Activated CD8-positive, alpha-beta T cell treated with anti-CD3 and anti-CD28 coated beads, Interleukin-2, amount 10 ng/mL, durations not matched to agents 7 days and 5 days (primary cell): ENCODE results near the gene ZAP70. TPM values are rescaled to one million over a fixed set of nuclear protein-coding genes. Genes with fewer than 3 reads are reported as not detected.

ENCODE experiments used
- ATAC-seq: fragments of 150-1000 bp; cut with Tn5 transposase; one replicate; pipeline ENCODE4 v1.10.0; 2021; ENCODE audit warnings: moderate library complexity
- CTCF ChIA-PET: fragments of 350-600 bp; sonication (Branson Sonifier 250); formaldehyde crosslinking; loops from one replicate; lab custom pipeline; 2021; ENCODE audit warnings: antibody characterized with exemption; lab: Charles Lee
- POLR2A ChIA-PET: fragments of 350-600 bp; sonication (Branson Sonifier 250); formaldehyde crosslinking; loops from one replicate; lab custom pipeline; 2021; ENCODE audit warnings: antibody characterized with exemption; lab: Charles Lee
- DNase-seq: peaks from one replicate; pipeline ENCODE4 v3.0.0-alpha.2; 2020
- H3K27ac Mint-ChIP-seq: one replicate; pipeline ENCODE4 v1.8.0; 2021; ENCODE audit warnings: mild to moderate bottlenecking, mixed read lengths
- H3K27me3 Mint-ChIP-seq: one replicate; pipeline ENCODE4 v1.8.0; 2021; ENCODE audit warnings: low read depth, mixed read lengths
- H3K36me3 Mint-ChIP-seq: one replicate; pipeline ENCODE4 v1.8.0; 2021; ENCODE audit warnings: low read depth, mixed read lengths
- H3K4me1 Mint-ChIP-seq: one replicate; pipeline ENCODE4 v1.8.0; 2021; ENCODE audit warnings: low read depth, mixed read lengths
- H3K4me3 Mint-ChIP-seq: one replicate; pipeline ENCODE4 v1.8.0; 2021; ENCODE audit warnings: mild to moderate bottlenecking, mixed read lengths
- H3K9me3 Mint-ChIP-seq: one replicate; pipeline ENCODE4 v1.8.0; 2022; ENCODE audit warnings: mixed read lengths; ENCODE audit not compliant: insufficient read depth
- total RNA-seq, 2 experiments: library from RNA; stranded (reverse); gene quantifications; one replicate each; pipeline ENCODE4 v1.2.3, GENCODE V29; 2021

ZAP70 gene
- total RNA-seq, 2 experiments from 2014 or later: 268 to 297 TPM

DNA sequence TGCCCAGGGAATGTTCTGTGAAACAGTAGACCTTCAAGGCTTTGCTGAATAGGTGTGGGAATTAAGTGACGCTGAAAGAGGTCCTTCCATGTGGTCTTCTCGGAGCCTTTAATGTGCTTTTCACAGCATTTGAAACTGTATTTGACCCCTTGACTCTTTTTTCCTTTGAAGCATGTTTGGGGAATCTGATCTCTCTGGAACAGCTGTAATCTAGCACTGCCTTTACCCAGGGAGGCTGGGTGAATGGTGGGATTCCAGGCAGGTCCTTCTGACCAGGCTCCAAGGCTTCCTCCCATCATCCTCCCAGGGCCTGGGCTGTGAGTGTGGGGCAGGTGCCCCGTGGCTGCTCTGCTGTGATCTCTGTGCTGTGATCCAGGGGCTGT, 4.2 kb downstream of the ZAP70 start:
- no peak for ATAC-seq
- peaks cover 76% of the 10 kb centered on the region for H3K4me1 Mint-ChIP-seq
- H3K36me3 Mint-ChIP-seq: peaks cover 78% of the 10 kb centered on the region
- POLR2A ChIA-PET: interaction anchor here (0.7 to 2.7 kb wide), 7 partner anchors 9 to 57 kb away, joined by 3 to 19 read pairs (median 3); no protein-coding TSS in a partner anchor
- CTCF ChIA-PET: interaction anchor here (1.3 to 15.9 kb wide), 6 partner anchors 9 to 53 kb away, joined by 5 to 265 read pairs (median 14); partner anchors contain the start of gene ACTR1B
- H3K27ac Mint-ChIP-seq: peak overlapping the region; percentile 98
- no peak for DNase-seq
- no peaks in the 10 kb centered on the region for H3K9me3 Mint-ChIP-seq
- H3K4me3 Mint-ChIP-seq: peak overlapping the region; percentile 93
- no peaks in the 10 kb centered on the region for H3K27me3 Mint-ChIP-seq

DNA sequence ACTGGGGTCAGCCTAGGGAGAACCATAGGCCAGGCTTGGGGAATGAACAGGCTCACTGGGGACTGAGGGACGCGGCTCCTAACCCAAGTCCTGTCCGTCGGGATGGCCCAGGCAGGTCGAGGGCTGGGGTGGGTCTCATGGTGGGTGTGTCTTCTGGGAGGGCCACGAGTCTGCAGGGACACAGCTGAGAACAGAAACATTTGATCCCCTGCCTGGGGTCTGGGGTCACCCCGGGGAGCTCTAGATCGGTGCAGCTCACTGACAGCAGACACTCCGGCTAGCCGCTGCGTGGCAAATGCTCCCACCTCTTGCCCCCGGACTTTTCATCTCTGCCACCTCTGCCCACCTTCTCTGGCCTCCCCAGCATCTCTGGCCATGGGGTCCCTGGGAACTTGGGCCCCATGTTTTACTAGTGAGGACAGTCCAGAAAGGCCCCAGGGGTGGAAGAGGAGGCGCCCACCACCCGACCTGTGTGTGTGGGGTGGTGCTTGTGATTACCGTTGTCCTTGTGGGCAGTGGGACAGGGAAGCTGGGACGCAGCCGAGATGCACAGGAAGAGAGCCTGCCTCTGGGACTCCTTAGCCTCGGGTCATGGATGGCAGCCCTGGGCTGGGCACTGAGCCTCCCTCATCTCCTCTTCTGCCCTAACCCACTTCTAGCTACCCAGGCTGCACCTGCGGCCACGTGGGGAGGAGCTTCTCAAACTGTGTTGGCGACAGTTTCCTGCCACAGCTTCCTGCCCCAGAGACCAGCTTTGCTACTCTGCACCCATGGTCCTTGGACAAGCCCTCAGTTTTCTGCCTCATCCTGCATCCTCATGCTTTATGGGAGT, 4.9 kb downstream of the ZAP70 start:
- ChIA-PET POLR2A (interaction anchor here (0.6 to 2.7 kb wide), 14 partner anchors 8 to 1191 kb away, joined by 3 to 19 read pairs (median 3); partner anchors contain the start of genes ACTR1B and COX5B), CTCF (interaction anchor here (0.9 to 15.9 kb wide), 7 partner anchors 9 to 73 kb away, joined by 3 to 265 read pairs (median 13); partner anchors contain the start of genes ACTR1B and COX5B)
- H3K27ac Mint-ChIP-seq: peak overlapping the region; percentile 98
- peaks cover 84% of the 10 kb centered on the region for H3K36me3 Mint-ChIP-seq
- DNase-seq (peak; percentile 90), ATAC-seq (peak; percentile 77)
- H3K27me3 Mint-ChIP-seq: no peaks in the 10 kb centered on the region
- no peaks in the 10 kb centered on the region for H3K9me3 Mint-ChIP-seq
- peak overlapping the region; percentile 93 for H3K4me3 Mint-ChIP-seq
- H3K4me1 Mint-ChIP-seq: peaks cover 78% of the 10 kb centered on the region

DNA sequence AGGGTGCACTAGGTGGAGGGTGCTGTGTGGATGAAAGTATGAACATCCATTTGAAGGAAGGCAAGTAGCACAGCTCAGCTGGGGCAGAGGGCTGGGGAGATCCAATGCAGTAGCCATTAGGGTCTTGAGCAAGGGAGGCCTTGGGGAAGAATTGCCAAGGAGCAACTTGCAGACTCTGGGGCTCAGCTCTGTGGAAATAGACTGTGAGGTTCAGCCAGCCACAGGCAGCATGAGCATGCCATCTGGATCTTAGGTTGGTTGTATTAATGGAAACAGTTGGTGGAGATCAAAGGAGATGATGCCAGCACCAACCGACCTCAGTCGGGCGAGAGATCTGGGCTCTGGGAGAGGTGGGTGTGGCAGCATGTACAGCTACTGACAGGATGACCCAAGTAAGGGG, 5.6 kb downstream of the ZAP70 start:
- Mint-ChIP-seq H3K27me3 (no peaks in the 10 kb centered on the region), H3K27ac (peak overlapping the region; percentile 98), H3K9me3 (no peaks in the 10 kb centered on the region), H3K4me3 (peak overlapping the region; percentile 93), H3K4me1 (peaks cover 80% of the 10 kb centered on the region), H3K36me3 (peaks cover 85% of the 10 kb centered on the region)
- peak; percentile 47 for DNase-seq
- ATAC-seq: peak; percentile 29
- ChIA-PET CTCF (interaction anchor here (0.9 to 15.9 kb wide), 7 partner anchors 9 to 74 kb away, joined by 3 to 265 read pairs (median 13); partner anchors contain the start of genes ACTR1B and COX5B), POLR2A (interaction anchor here (0.6 to 2.7 kb wide), 11 partner anchors 8 to 1192 kb away, joined by 3 to 19 read pairs (median 3); partner anchors contain the start of genes ACTR1B and COX5B)

DNA sequence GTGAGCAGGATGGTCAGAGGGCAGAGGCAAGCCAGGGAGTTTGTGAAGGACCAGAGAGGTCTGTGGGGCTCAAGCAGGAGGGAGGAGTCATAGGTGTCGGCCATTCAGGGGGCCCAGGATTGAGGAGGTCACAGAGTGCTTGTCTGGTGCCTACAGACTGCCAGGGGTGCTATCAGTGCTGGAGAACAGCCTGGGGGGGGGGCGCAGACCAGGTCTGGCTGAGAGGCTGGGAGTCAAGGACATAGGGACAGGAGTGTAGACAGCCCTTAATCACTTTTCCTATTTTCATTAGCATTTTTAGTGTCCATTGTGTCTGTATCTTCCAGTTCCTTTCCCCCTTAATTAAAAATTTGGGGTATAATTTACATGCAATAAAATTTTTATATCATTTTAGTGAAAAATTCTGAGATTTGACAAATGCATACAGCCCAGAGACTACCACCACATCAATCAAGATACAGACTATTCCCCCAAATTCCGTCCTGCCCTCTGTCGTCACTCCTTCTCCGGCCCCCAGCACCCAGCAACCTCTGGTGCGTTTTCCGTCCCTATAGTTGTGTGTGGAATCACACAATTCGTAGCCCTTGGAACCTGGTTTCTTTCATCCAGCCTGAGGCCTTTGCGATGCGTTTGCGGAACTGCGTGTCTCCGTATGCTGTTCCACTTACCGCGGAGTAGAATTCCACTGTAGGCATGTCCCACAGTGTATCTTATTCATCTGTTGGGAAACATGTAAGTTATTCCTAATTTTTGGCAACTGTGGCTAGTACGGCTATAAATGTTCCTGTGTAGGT, 6.2 kb downstream of the ZAP70 start:
- ChIA-PET CTCF (interaction anchor here (0.9 to 15.9 kb wide), 6 partner anchors 10 to 74 kb away, joined by 3 to 265 read pairs (median 12); partner anchors contain the start of genes ACTR1B and COX5B), POLR2A (interaction anchor here (1.2 to 2.7 kb wide), 6 partner anchors 10 to 74 kb away, joined by 3 to 19 read pairs (median 4); partner anchors contain the start of gene COX5B)
- no peak for ATAC-seq

DNA sequence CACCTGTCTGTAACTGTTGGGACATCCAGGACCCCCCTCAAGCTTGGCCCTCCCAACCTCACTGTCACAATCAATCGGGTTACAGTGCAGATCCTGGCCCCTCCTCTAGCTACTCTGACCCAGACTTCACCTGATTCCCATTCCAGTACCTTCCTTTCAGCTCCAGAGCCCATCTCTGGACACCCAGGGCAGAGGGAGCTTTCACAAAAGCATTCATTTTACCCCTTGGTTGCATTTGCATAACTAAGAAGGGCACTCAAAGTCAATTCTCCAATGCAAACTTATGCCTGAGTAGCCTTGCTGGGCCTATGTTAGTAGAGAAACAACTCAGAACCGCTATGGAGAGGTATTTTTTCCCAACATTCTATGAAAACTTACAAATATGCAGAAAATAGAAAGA, 7.4 kb downstream of the ZAP70 start:
- Mint-ChIP-seq H3K4me1 (peaks cover 87% of the 10 kb centered on the region), H3K27ac (peak overlapping the region; percentile 88), H3K9me3 (peaks cover 4% of the 10 kb centered on the region), H3K27me3 (no peaks in the 10 kb centered on the region), H3K36me3 (peaks cover 85% of the 10 kb centered on the region), H3K4me3 (no peak overlapping the region)
- DNase-seq (no peak), ATAC-seq (no peak)
- POLR2A ChIA-PET: interaction anchor here (0.7 to 1.1 kb wide), 2 partner anchors 20 to 56 kb away, joined by 3 to 6 read pairs; no protein-coding TSS in a partner anchor
- CTCF ChIA-PET: interaction anchor here (1.1 kb wide), 1 partner anchor 9 kb away, joined by 3 read pairs; no protein-coding TSS in a partner anchor

More for the DNA sequence above, 6.2 kb downstream of the ZAP70 start:
- Mint-ChIP-seq H3K4me1 (peaks cover 85% of the 10 kb centered on the region), H3K9me3 (no peaks in the 10 kb centered on the region), H3K4me3 (peak overlapping the region; percentile 93), H3K36me3 (peaks cover 85% of the 10 kb centered on the region), H3K27ac (peak overlapping the region; percentile 98), H3K27me3 (no peaks in the 10 kb centered on the region)
- DNase-seq: no peak

DNA sequence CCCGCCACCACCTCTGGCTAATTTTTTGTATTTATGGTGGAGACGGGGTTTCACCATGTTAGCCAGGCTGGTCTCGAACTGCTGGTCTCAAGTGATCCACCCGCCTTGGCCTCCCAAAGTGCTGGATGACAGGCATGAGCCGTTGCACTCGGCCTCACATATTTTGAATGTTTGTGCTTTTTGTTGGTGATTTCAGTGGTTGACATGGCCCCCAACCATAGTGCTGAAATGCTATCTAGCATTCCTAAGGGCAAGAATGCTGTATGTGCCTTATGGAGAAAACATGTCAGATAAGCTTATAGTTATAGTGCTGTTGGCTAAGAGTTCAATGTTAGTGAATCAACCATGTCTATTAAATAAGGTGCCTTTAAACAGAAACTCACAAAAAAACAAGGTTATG, 8.9 kb downstream of the ZAP70 start:
- Mint-ChIP-seq H3K9me3 (peaks cover 4% of the 10 kb centered on the region), H3K27ac (no peak overlapping the region), H3K27me3 (no peaks in the 10 kb centered on the region), H3K4me1 (peaks cover 87% of the 10 kb centered on the region), H3K4me3 (no peak overlapping the region), H3K36me3 (peaks cover 87% of the 10 kb centered on the region)
- ChIA-PET CTCF (interaction anchor here (1.6 kb wide), 1 partner anchor 20 kb away, joined by 7 read pairs; no protein-coding TSS in a partner anchor), POLR2A (interaction anchor here (0.5 kb wide), 1 partner anchor 17 kb away, joined by 3 read pairs; no protein-coding TSS in a partner anchor)
- no peak for DNase-seq
- no peak for ATAC-seq

DNA sequence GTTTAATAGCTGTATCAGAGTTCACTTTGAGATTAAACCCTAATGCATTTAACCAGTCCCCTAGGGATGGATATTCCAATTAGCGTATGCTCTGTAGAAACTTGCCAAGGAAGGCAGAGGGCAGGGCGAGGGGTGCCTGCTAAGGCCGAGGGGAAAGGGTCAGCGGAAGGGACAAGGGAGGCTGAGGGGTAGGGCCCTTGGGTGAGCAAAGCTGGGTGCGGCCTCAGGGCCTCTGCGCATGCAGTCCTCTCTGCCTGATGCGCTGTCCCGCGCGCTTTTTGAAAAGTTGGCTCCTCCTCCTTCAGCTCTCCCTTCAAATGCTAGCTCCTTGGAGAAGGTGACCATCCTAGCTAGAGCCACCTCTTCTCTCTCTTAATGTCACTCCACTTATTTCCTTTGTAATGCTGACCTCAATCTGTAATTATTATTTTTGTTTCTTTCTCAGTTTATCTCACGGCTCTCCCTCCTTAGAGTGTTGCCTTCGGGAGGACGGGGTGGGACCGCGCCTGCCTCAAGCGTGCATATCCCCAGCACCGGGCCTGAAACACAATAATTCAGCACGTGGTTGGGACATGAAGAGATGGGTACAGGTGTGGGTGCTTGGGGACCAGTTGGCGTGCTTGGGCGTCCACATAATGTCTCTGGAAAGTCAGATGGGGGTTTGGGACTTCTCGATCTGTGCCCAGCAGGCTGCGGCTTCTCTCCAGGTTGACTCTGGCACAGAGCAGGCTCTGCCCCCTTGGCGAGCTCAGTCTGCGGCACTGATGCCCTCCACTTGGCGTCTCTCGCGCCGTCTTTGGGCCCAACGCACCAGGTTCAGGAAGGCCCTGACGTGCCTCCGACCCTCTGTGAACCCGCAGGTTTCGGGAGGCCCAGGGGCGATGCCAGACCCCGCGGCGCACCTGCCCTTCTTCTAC, 10.0 kb downstream of the ZAP70 start:
- no peak for ATAC-seq
- no peak for DNase-seq
- CTCF ChIA-PET: interaction anchor here (1.2 to 1.6 kb wide), 2 partner anchors 13 to 19 kb away, joined by 4 to 7 read pairs; no protein-coding TSS in a partner anchor
- H3K27me3 Mint-ChIP-seq: no peaks in the 10 kb centered on the region
- no peak overlapping the region for H3K4me3 Mint-ChIP-seq
- H3K4me1 Mint-ChIP-seq: peaks cover 87% of the 10 kb centered on the region
- peaks cover 4% of the 10 kb centered on the region for H3K9me3 Mint-ChIP-seq
- no peak overlapping the region for H3K27ac Mint-ChIP-seq
- H3K36me3 Mint-ChIP-seq: peaks cover 88% of the 10 kb centered on the region
- POLR2A ChIA-PET: interaction anchor here (0.8 to 1.3 kb wide), 3 partner anchors 10 to 15 kb away, joined by 3 to 5 read pairs (median 4); partner anchors contain the start of gene ZAP70

DNA sequence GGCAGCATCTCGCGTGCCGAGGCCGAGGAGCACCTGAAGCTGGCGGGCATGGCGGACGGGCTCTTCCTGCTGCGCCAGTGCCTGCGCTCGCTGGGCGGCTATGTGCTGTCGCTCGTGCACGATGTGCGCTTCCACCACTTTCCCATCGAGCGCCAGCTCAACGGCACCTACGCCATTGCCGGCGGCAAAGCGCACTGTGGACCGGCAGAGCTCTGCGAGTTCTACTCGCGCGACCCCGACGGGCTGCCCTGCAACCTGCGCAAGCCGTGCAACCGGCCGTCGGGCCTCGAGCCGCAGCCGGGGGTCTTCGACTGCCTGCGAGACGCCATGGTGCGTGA, 10.7 kb downstream of the ZAP70 start:
- no peak for ATAC-seq
- ChIA-PET CTCF (interaction anchor here (1.2 kb wide), 1 partner anchor 14 kb away, joined by 4 read pairs; no protein-coding TSS in a partner anchor), POLR2A (interaction anchor here (1.1 kb wide), 1 partner anchor 16 kb away, joined by 3 read pairs; no protein-coding TSS in a partner anchor)
- Mint-ChIP-seq H3K27me3 (no peaks in the 10 kb centered on the region), H3K36me3 (peaks cover 88% of the 10 kb centered on the region), H3K4me1 (peaks cover 84% of the 10 kb centered on the region), H3K4me3 (no peak overlapping the region), H3K9me3 (peaks cover 5% of the 10 kb centered on the region), H3K27ac (no peak overlapping the region)
- no peak for DNase-seq

DNA sequence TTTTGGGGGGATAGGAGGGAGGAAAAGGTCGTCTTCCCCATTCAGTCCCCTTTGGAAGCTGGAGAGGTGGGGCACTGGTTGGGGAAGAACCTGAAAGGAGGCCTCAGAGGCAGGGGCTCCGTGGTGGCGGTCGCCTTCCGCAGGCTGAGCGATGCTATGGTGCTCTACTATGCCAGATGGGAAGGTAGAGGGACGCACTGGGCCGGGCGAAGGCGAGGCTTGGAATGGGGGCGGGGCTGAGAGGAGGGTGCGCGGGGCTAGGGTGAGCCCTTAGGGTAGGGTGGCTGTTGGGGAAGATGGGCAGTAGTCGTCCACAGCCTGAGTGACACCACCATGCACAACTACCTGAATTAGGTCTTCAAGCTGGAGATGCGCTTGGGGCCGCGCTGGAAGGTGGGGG, 11.1 kb downstream of the ZAP70 start:
- Mint-ChIP-seq H3K36me3 (peaks cover 89% of the 10 kb centered on the region), H3K4me3 (no peak overlapping the region), H3K27ac (no peak overlapping the region), H3K9me3 (peaks cover 10% of the 10 kb centered on the region), H3K27me3 (no peaks in the 10 kb centered on the region), H3K4me1 (peaks cover 80% of the 10 kb centered on the region)
- CTCF ChIA-PET: no interaction called here
- POLR2A ChIA-PET: interaction anchor here (1.1 kb wide), 1 partner anchor 16 kb away, joined by 3 read pairs; no protein-coding TSS in a partner anchor
- DNase-seq (no peak), ATAC-seq (no peak)
